PC-3 (cell line): ENCODE data around the gene PRKAR2B. TPM values are rescaled to one million over a fixed set of nuclear protein-coding genes. Genes with fewer than 3 reads are reported as not detected.

Experiments used
- ATAC-seq: fragments of 200-7000 bp; cut with Tn5 transposase; 2 replicates; pipeline ENCODE4 v1.9.1; 2020; ENCODE audit warnings: mild to moderate bottlenecking, moderate library complexity
- BruUV-seq: library from RNA; stranded (reverse); fragments of 400-500 nt; replicated peaks from 2 replicates; lab custom pipeline; 2021; lab: Mats Ljungman, UMichigan
- CTCF ChIA-PET: fragments of 300-600 bp; sonication (Branson Sonifier 250); formaldehyde crosslinking; loops from one replicate; lab custom pipeline; 2022; ENCODE audit warnings: antibody characterized with exemption; lab: Charles Lee
- POLR2A ChIA-PET: fragments of 300-600 bp; sonication (Branson Sonifier 250); formaldehyde crosslinking; loops from one replicate; lab custom pipeline; 2022; ENCODE audit warnings: antibody characterized with exemption; ENCODE audit not compliant: unreplicated experiment; lab: Charles Lee
- DNase-seq: peaks from one replicate; pipeline ENCODE4 v3.0.0-alpha.2; 2015
- H2AFZ ChIP-seq: fragments of 300-600 bp; sonication (generic); 2 replicates; pipeline ENCODE4 v1.6.0; 2016; ENCODE audit warnings: antibody characterized with exemption, low read length
- H3F3A ChIP-seq: fragments of 300-600 bp; sonication (generic); one replicate; pipeline ENCODE4 v1.6.0; 2017; ENCODE audit warnings: antibody characterized with exemption, low read length, control low read depth, mild to moderate bottlenecking; ENCODE audit not compliant: unreplicated experiment
- H3K27ac ChIP-seq: fragments of 300-600 bp; sonication (generic); 2 replicates; pipeline ENCODE4 v1.5.1; 2016; ENCODE audit warnings: mild to moderate bottlenecking, low read length
- H3K27me3 ChIP-seq: fragments of 300-600 bp; sonication (generic); 2 replicates; pipeline ENCODE4 v1.6.1; 2016; ENCODE audit warnings: low read length, mixed read lengths
- H3K36me3 ChIP-seq: fragments of 300-600 bp; sonication (generic); 2 replicates; pipeline ENCODE4 v1.6.1; 2016; ENCODE audit warnings: low read depth, mixed run types, low read length, mixed read lengths
- H3K4me1 ChIP-seq: fragments of 300-600 bp; sonication (generic); 2 replicates; pipeline ENCODE4 v1.5.1; 2016; ENCODE audit warnings: low read length; ENCODE audit not compliant: insufficient read depth
- H3K4me2 ChIP-seq: fragments of 300-600 bp; sonication (generic); 2 replicates; pipeline ENCODE4 v1.6.0; 2016; ENCODE audit warnings: low read length
- H3K4me3 ChIP-seq: fragments of 300-600 bp; sonication (generic); 2 replicates; pipeline ENCODE4 v1.5.1; 2016; ENCODE audit warnings: mild to moderate bottlenecking, low read length, mixed read lengths
- H3K79me2 ChIP-seq: fragments of 300-600 bp; sonication (generic); 2 replicates; pipeline ENCODE4 v1.6.1; 2017; ENCODE audit warnings: low read length, mixed read lengths
- H3K9ac ChIP-seq: fragments of 300-600 bp; sonication (generic); 2 replicates; pipeline ENCODE4 v1.6.0; 2016; ENCODE audit warnings: mild to moderate bottlenecking, low read length
- H3K9me2 ChIP-seq: fragments of 300-600 bp; sonication (generic); replicated peaks from 2 replicates; pipeline ENCODE4 v1.6.1; 2016; ENCODE audit warnings: mixed run types, low read length, mixed read lengths
- H3K9me3 ChIP-seq: fragments of 300-600 bp; sonication (generic); 2 replicates; pipeline ENCODE4 v1.6.1; 2016; ENCODE audit warnings: low read length, mixed read lengths
- H4K20me1 ChIP-seq: fragments of 300-600 bp; sonication (generic); 2 replicates; pipeline ENCODE4 v1.6.1; 2016; ENCODE audit warnings: low read length, mixed read lengths
- CTCF ChIP-seq: fragments of 300-600 bp; sonication (generic); conservative IDR thresholded peaks from 2 replicates; pipeline ENCODE4 v1.5.1; 2017; ENCODE audit warnings: antibody characterized with exemption, low read depth, mild to moderate bottlenecking, low read length
- EZH2 ChIP-seq: fragments of 300-600 bp; sonication (generic); IDR thresholded peaks from one replicate; pipeline ENCODE4 v1.6.1; 2017; ENCODE audit warnings: antibody characterized with exemption, mild to moderate bottlenecking, low read length; ENCODE audit not compliant: unreplicated experiment
- EZH2phosphoT487 ChIP-seq: fragments of 300-600 bp; sonication (generic); IDR thresholded peaks from 2 replicates; pipeline ENCODE4 v1.6.1; 2018; ENCODE audit warnings: mild to moderate bottlenecking, antibody characterized with exemption, low read length, borderline replicate concordance
- intact Hi-C: fragments of 100-400 bp; cut with micrococcal nuclease; formaldehyde crosslinking; loops from 2 replicates; pipeline ENCODE4 v1.9.0; 2023
- total RNA-seq: library from RNA; depleted of rRNA; stranded (reverse); fragments of >200 nt; gene quantifications from 2 replicates; pipeline ENCODE4 v1.2.3, GENCODE V29; 2014

PRKAR2B gene
- total RNA-seq, 1 experiment from 2014 or later: 0.29 TPM

- ATAC-seq: no peak
- POLR2A ChIA-PET: interaction anchor here (0.7 kb wide), 1 partner anchor 45 kb away, joined by 3 read pairs; no protein-coding TSS in a partner anchor
Measured at GRCh38 chr7:107069457-107069856, 25.0 kb downstream of the PRKAR2B start.

GRCh38 chr7:107070710-107071109 lies 26.2 kb downstream of the PRKAR2B start:
- H3K36me3 ChIP-seq: no peaks in the 10 kb centered on the region
- H2AFZ ChIP-seq: no peak overlapping the region
- no peaks in the 10 kb centered on the region for H3K79me2 ChIP-seq
- ATAC-seq (no peak), DNase-seq (no peak)
- H3K9ac ChIP-seq: no peak overlapping the region
- no peak overlapping the region for H3K27ac ChIP-seq
- no peaks in the 10 kb centered on the region for H3K9me2 ChIP-seq
- no peak overlapping the region for H3K4me2 ChIP-seq
- intact Hi-C loops: no loop called here
- no peaks in the 10 kb centered on the region for H3F3A ChIP-seq
- no peaks in the 10 kb centered on the region for H3K4me1 ChIP-seq
- CTCF ChIA-PET: no interaction called here
- H4K20me1 ChIP-seq: no peaks in the 10 kb centered on the region
- no TSS peak for BruUV-seq
- TF ChIP-seq CTCF (no peak), EZH2 (no peak), EZH2phosphoT487 (no peak)
- H3K9me3 ChIP-seq: no peaks in the 10 kb centered on the region
- H3K27me3 ChIP-seq: peaks cover 45% of the 10 kb centered on the region
- POLR2A ChIA-PET: no interaction called here
- no peak overlapping the region for H3K4me3 ChIP-seq

More at GRCh38 chr7:107069457-107069856, 25.0 kb downstream of the PRKAR2B start:
- H3K4me1 ChIP-seq: no peaks in the 10 kb centered on the region
- H3K36me3 ChIP-seq: no peaks in the 10 kb centered on the region
- no peak overlapping the region for H3K4me2 ChIP-seq
- H3K79me2 ChIP-seq: no peaks in the 10 kb centered on the region
- CTCF ChIA-PET: no interaction called here
- no peak overlapping the region for H2AFZ ChIP-seq
- no peak overlapping the region for H3K9ac ChIP-seq
- H3K27ac ChIP-seq: no peak overlapping the region
- TF ChIP-seq EZH2: no peak
- TF ChIP-seq CTCF: no peak
- TF ChIP-seq EZH2phosphoT487: no peak
- BruUV-seq: no TSS peak
- H4K20me1 ChIP-seq: no peaks in the 10 kb centered on the region
- no peak overlapping the region for H3K4me3 ChIP-seq
- no peaks in the 10 kb centered on the region for H3K9me2 ChIP-seq
- intact Hi-C loops: no loop called here
- DNase-seq: no peak
- H3K9me3 ChIP-seq: no peaks in the 10 kb centered on the region
- H3K27me3 ChIP-seq: peaks cover 57% of the 10 kb centered on the region
- no peaks in the 10 kb centered on the region for H3F3A ChIP-seq

GRCh38 chr7:107071129-107071528 lies 26.6 kb downstream of the PRKAR2B start:
- no peaks in the 10 kb centered on the region for H3K36me3 ChIP-seq
- DNase-seq (no peak), ATAC-seq (no peak)
- no peak overlapping the region for H3K27ac ChIP-seq
- H3K27me3 ChIP-seq: peaks cover 40% of the 10 kb centered on the region
- intact Hi-C loops: no loop called here
- no peaks in the 10 kb centered on the region for H3K9me3 ChIP-seq
- H2AFZ ChIP-seq: no peak overlapping the region
- CTCF ChIA-PET: no interaction called here
- H3F3A ChIP-seq: no peaks in the 10 kb centered on the region
- no peak overlapping the region for H3K4me2 ChIP-seq
- no peaks in the 10 kb centered on the region for H4K20me1 ChIP-seq
- no TSS peak for BruUV-seq
- POLR2A ChIA-PET: no interaction called here
- H3K9ac ChIP-seq: no peak overlapping the region
- TF ChIP-seq EZH2: no peak
- no peak for TF ChIP-seq CTCF
- TF ChIP-seq EZH2phosphoT487: no peak
- H3K4me1 ChIP-seq: no peaks in the 10 kb centered on the region
- no peaks in the 10 kb centered on the region for H3K9me2 ChIP-seq
- no peaks in the 10 kb centered on the region for H3K79me2 ChIP-seq
- H3K4me3 ChIP-seq: no peak overlapping the region
